Measurements from ENCODE around the gene LRP3. TPM values are rescaled to one million over a fixed set of nuclear protein-coding genes. Genes with fewer than 3 reads are reported as not detected.

Gene LRP3
- polyA plus RNA-seq, 3 donors, result 1.4 to 11.9 (median 4.1) TPM

DNA sequence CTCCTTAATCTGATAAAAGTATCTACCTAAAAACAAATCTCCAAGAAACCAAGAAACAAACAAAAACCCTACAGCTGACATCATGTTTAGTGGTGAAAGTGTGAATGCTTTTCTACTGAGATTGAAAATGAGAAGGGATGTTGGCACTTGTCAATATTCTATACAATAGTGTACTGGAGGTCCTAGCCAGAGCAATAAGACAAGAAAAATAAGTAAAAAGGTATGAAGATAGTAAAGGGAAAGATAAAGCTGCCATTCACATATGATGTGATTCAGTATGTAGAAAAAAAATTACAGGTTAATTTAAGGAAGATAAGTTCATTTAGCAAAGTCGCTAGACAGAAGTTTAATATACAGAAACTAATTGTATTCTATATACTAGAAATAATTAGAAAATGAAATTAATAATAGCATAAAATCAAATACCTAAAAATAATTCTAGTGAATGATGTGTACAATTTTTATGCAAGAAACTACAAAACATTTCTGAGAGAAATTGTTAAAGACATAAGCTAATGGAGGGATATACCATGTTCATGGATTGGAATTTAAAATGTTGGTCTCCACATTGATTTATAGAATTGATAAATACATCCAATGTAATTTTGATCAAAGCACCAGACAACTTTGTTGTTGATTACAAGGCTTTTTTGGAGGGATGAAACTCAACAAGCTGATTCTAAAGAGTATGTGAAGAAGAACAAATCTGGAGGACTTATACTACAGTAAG lies 33.9 kb downstream of the LRP3 start:
- Histone ChIP-seq H3K27ac (ENCODE audit: low read depth in 1 of 2, low read length in 2 of 2) (no peak overlapping the region), H3K36me3 (replicated peaks in 1 of 2; ENCODE audit: control insufficient read depth in 1 of 2, insufficient read depth in 2 of 2, low read length in 2 of 2) (no peaks in the 10 kb centered on the region), H3K4me2 (replicated peaks; ENCODE audit: extremely low read depth, low read length, poor library complexity, severe bottlenecking) (no peak overlapping the region), H3K4me1 (ENCODE audit: control insufficient read depth in 1 of 2, insufficient read depth in 2 of 2, low read length in 2 of 2) (peaks cover 39 to 47% of the 10 kb centered on the region in 2 donors), H3K9me3 (replicated peaks in 1 of 2; ENCODE audit: control insufficient read depth in 1 of 2, insufficient read depth in 1 of 2, low read length in 2 of 2) (peaks cover 13 to 41% of the 10 kb centered on the region in 2 donors), H3K79me2 (ENCODE audit: insufficient read depth, low read length) (no peaks in the 10 kb centered on the region), H3K4me3 (replicated peaks in 1 of 3; ENCODE audit: low read depth in 2 of 3, low read length in 3 of 3) (no peak overlapping the region), H4K20me1 (ENCODE audit: insufficient read depth, low read length) (no peaks in the 10 kb centered on the region), H3K9ac (ENCODE audit: insufficient read depth, low read length, poor library complexity, severe bottlenecking) (no peak overlapping the region), H3K27me3 (ENCODE audit: control insufficient read depth in 2 of 2, insufficient read depth in 2 of 2, low read length in 2 of 2) (peaks cover 22 to 50% of the 10 kb centered on the region in 2 donors), H2AFZ (ENCODE audit: insufficient read depth, low read depth, low read length, poor library complexity, severe bottlenecking) (no peak overlapping the region)
- H3K4me1 Mint-ChIP-seq, result peaks cover 15% of the 10 kb centered on the region
- no peak for DNase-seq
- no CpG with 5 or more reads among the region's 1 CpG for WGBS (ENCODE audit: insufficient coverage)
- TF ChIP-seq, protein P1, sequence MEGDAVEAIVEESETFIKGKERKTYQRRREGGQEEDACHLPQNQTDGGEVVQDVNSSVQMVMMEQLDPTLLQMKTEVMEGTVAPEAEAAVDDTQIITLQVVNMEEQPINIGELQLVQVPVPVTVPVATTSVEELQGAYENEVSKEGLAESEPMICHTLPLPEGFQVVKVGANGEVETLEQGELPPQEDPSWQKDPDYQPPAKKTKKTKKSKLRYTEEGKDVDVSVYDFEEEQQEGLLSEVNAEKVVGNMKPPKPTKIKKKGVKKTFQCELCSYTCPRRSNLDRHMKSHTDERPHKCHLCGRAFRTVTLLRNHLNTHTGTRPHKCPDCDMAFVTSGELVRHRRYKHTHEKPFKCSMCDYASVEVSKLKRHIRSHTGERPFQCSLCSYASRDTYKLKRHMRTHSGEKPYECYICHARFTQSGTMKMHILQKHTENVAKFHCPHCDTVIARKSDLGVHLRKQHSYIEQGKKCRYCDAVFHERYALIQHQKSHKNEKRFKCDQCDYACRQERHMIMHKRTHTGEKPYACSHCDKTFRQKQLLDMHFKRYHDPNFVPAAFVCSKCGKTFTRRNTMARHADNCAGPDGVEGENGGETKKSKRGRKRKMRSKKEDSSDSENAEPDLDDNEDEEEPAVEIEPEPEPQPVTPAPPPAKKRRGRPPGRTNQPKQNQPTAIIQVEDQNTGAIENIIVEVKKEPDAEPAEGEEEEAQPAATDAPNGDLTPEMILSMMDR (IDR thresholded peaks at IDR 0.05), result no peak
- H3K27ac Mint-ChIP-seq, result no peak overlapping the region
- intact Hi-C loops (cut with micrococcal nuclease), result no loop called here
- H3K27me3 Mint-ChIP-seq (ENCODE audit: low read depth in 3 of 3), result peaks cover 38 to 58% (median 50%) of the 10 kb centered on the region in 3 donors
- H3K36me3 Mint-ChIP-seq, result peaks cover 10 to 20% of the 10 kb centered on the region in 2 donors
- peaks cover 14 to 38% (median 28%) of the 10 kb centered on the region in 7 donors for H3K9me3 Mint-ChIP-seq
- H3K4me3 Mint-ChIP-seq, result peak overlapping the region in 1 of 2 donors; percentile 93

DNA sequence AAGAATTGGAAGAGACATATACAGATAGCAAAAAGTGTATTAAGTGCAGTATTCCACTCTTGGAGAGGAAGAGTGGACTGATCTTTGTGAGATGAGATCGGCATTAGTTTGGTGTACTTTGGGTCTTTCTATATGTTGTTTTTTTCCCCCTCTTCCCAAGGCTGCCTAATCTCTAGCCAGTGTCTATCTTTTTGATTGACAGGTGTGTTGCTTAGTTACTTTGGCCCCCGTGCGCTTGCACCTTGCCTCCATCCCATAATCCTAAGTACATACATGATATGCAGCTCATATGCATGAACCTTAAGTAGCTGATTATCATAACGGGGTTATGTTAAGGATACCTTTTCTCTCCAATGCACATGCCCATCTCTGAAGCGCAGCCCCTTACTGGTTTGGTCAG lies 35.8 kb downstream of the LRP3 start:
- Mint-ChIP-seq H3K9me3 (peaks cover 14 to 31% (median 28%) of the 10 kb centered on the region in 7 donors), H3K36me3 (peaks cover 9 to 20% of the 10 kb centered on the region in 2 donors), H3K27me3 (ENCODE audit: low read depth in 3 of 3) (peaks cover 26 to 41% (median 31%) of the 10 kb centered on the region in 3 donors), H3K4me1 (peaks cover 15% of the 10 kb centered on the region), H3K27ac (no peak overlapping the region), H3K4me3 (peak overlapping the region in 1 of 2 donors; percentile 35)
- Histone ChIP-seq H3K4me1 (ENCODE audit: control insufficient read depth in 1 of 2, insufficient read depth in 2 of 2, low read length in 2 of 2) (peaks cover 39 to 49% of the 10 kb centered on the region in 2 donors), H4K20me1 (ENCODE audit: insufficient read depth, low read length) (no peaks in the 10 kb centered on the region), H3K27me3 (ENCODE audit: control insufficient read depth in 2 of 2, insufficient read depth in 2 of 2, low read length in 2 of 2) (peaks cover 18 to 33% of the 10 kb centered on the region in 2 donors), H3K4me2 (replicated peaks; ENCODE audit: extremely low read depth, low read length, poor library complexity, severe bottlenecking) (no peak overlapping the region), H3K9ac (ENCODE audit: insufficient read depth, low read length, poor library complexity, severe bottlenecking) (no peak overlapping the region), H3K36me3 (replicated peaks in 1 of 2; ENCODE audit: control insufficient read depth in 1 of 2, insufficient read depth in 2 of 2, low read length in 2 of 2) (no peaks in the 10 kb centered on the region), H3K4me3 (replicated peaks in 1 of 3; ENCODE audit: low read depth in 2 of 3, low read length in 3 of 3) (no peak overlapping the region), H3K9me3 (replicated peaks in 1 of 2; ENCODE audit: control insufficient read depth in 1 of 2, insufficient read depth in 1 of 2, low read length in 2 of 2) (peaks cover 13 to 36% of the 10 kb centered on the region in 2 donors), H3K79me2 (ENCODE audit: insufficient read depth, low read length) (no peaks in the 10 kb centered on the region), H3K27ac (ENCODE audit: low read depth in 1 of 2, low read length in 2 of 2) (no peak overlapping the region), H2AFZ (ENCODE audit: insufficient read depth, low read depth, low read length, poor library complexity, severe bottlenecking) (no peak overlapping the region)
- intact Hi-C loops (cut with micrococcal nuclease), result no loop called here
- 100% methylated on average over 2 of the region's 5 CpGs for WGBS (ENCODE audit: insufficient coverage)
- no peak for DNase-seq
- TF ChIP-seq, protein P1 (IDR thresholded peaks at IDR 0.05), result no peak

Data from CD14-positive monocyte (primary cell).